H9 (cell line): ENCODE measurements around the gene AFAP1L1. TPM values are rescaled to one million over a fixed set of nuclear protein-coding genes. Genes with fewer than 3 reads are reported as not detected.

Source experiments
- DNase-seq: peaks from one replicate; pipeline ENCODE4 v3.0.0-alpha.2; 2017
- H2AFZ ChIP-seq: one replicate; pipeline ENCODE4 v1.6.1; 2013; ENCODE audit warnings: mild to moderate bottlenecking, low read length, control low read depth, moderate library complexity
- H2AK5ac ChIP-seq: 2 replicates; pipeline ENCODE4 v1.6.1; 2013; ENCODE audit warnings: low read length, control low read depth, mixed read lengths; ENCODE audit not compliant: insufficient read length
- H2BK120ac ChIP-seq: one replicate; pipeline ENCODE4 v1.6.1; 2013; ENCODE audit warnings: low read depth, mild to moderate bottlenecking, low read length, control low read depth, inconsistent platforms; ENCODE audit not compliant: poor library complexity, severe bottlenecking
- H2BK12ac ChIP-seq: 2 replicates; pipeline ENCODE4 v1.6.1; 2013; ENCODE audit warnings: low read length, control low read depth, mixed read lengths, low read depth; ENCODE audit not compliant: insufficient read length
- H2BK15ac ChIP-seq: 2 replicates; pipeline ENCODE4 v1.6.1; 2013; ENCODE audit warnings: low read depth, low read length, control low read depth
- H2BK20ac ChIP-seq: one replicate; pipeline ENCODE4 v1.6.1; 2013; ENCODE audit warnings: low read depth, mild to moderate bottlenecking, low read length, control low read depth, inconsistent platforms; ENCODE audit not compliant: poor library complexity, severe bottlenecking
- H2BK5ac ChIP-seq: 2 replicates; pipeline ENCODE4 v1.6.1; 2013; ENCODE audit warnings: low read length, control low read depth, mixed read lengths; ENCODE audit not compliant: insufficient read length
- H3K14ac ChIP-seq: 2 replicates; pipeline ENCODE4 v1.6.1; 2013; ENCODE audit warnings: low read length, control low read depth; ENCODE audit not compliant: insufficient read depth
- H3K18ac ChIP-seq: 2 replicates; pipeline ENCODE4 v1.6.1; 2013; ENCODE audit warnings: low read depth, mild to moderate bottlenecking, mixed read lengths, low read length, control low read depth; ENCODE audit not compliant: insufficient read length
- H3K23ac ChIP-seq: 2 replicates; pipeline ENCODE4 v1.6.1; 2013; ENCODE audit warnings: low read length, control low read depth, mixed read lengths, low read depth; ENCODE audit not compliant: insufficient read length
- H3K23me2 ChIP-seq: 2 replicates; pipeline ENCODE4 v1.6.1; 2013; ENCODE audit warnings: low read depth, mild to moderate bottlenecking, mixed read lengths, low read length, control low read depth; ENCODE audit not compliant: insufficient read length, poor library complexity, severe bottlenecking
- H3K27ac ChIP-seq: 2 replicates; pipeline ENCODE4 v1.5.1; 2013; ENCODE audit warnings: low read length, control low read depth, mixed read lengths, low read depth; ENCODE audit not compliant: insufficient read length
- H3K27me3 ChIP-seq: 2 replicates; pipeline ENCODE4 v1.6.1; 2013; ENCODE audit warnings: low read length, control low read depth, inconsistent platforms; ENCODE audit not compliant: insufficient read depth
- H3K4ac ChIP-seq: 2 replicates; pipeline ENCODE4 v1.6.1; 2013; ENCODE audit warnings: low read depth, mild to moderate bottlenecking, control low read depth, inconsistent platforms, low read length, moderate library complexity
- H3K4me1 ChIP-seq: 2 replicates; pipeline ENCODE4 v1.6.1; 2013; ENCODE audit warnings: low read length, control low read depth, inconsistent platforms; ENCODE audit not compliant: insufficient read depth
- H3K4me2 ChIP-seq: 2 replicates; pipeline ENCODE4 v1.6.1; 2013; ENCODE audit warnings: low read length, control low read depth, mixed read lengths; ENCODE audit not compliant: insufficient read length, insufficient read depth
- H3K56ac ChIP-seq: 2 replicates; pipeline ENCODE4 v1.6.1; 2013; ENCODE audit warnings: low read depth, mild to moderate bottlenecking, mixed read lengths, low read length, control low read depth; ENCODE audit not compliant: insufficient read length
- H3K79me1 ChIP-seq: 2 replicates; pipeline ENCODE4 v1.6.1; 2013; ENCODE audit warnings: low read depth, mild to moderate bottlenecking, moderate library complexity, low read length, control low read depth, inconsistent platforms; ENCODE audit not compliant: insufficient read depth, poor library complexity, severe bottlenecking
- H3K79me2 ChIP-seq: 2 replicates; pipeline ENCODE4 v1.6.1; 2013; ENCODE audit warnings: low read length, control low read depth, inconsistent platforms; ENCODE audit not compliant: insufficient read depth
- H3K9ac ChIP-seq: 2 replicates; pipeline ENCODE4 v1.6.1; 2013; ENCODE audit warnings: low read length, control low read depth, mixed read lengths; ENCODE audit not compliant: insufficient read length; ENCODE audit errors: extremely low read depth
- H3K9me3 ChIP-seq: one replicate; pipeline ENCODE4 v1.6.1; 2013; ENCODE audit warnings: low read depth, low read length, inconsistent platforms; ENCODE audit not compliant: control insufficient read depth
- H3T11ph ChIP-seq: one replicate; pipeline ENCODE4 v1.6.1; 2013; ENCODE audit warnings: mild to moderate bottlenecking, low read length, control low read depth, inconsistent platforms
- H4K20me1 ChIP-seq: one replicate; pipeline ENCODE4 v1.6.1; 2013; ENCODE audit not compliant: control insufficient read depth, insufficient read length, insufficient read depth
- H4K5ac ChIP-seq: 2 replicates; pipeline ENCODE4 v1.6.1; 2013; ENCODE audit warnings: low read depth, mild to moderate bottlenecking, mixed read lengths, low read length, control low read depth; ENCODE audit not compliant: insufficient read length
- H4K8ac ChIP-seq: replicated peaks from 2 replicates; pipeline ENCODE4 v1.6.1; 2013; ENCODE audit warnings: low read length, control low read depth, mixed read lengths, low read depth; ENCODE audit not compliant: insufficient read length
- H4K91ac ChIP-seq: 2 replicates; pipeline ENCODE4 v1.6.1; 2013; ENCODE audit warnings: low read depth, mild to moderate bottlenecking, moderate library complexity, mixed read lengths, low read length, control low read depth; ENCODE audit not compliant: insufficient read length
- H3K27ac Mint-ChIP-seq, 3 experiments: 2 replicates in 2 of 3; 3 replicates in 1 of 3; pipeline ENCODE4 v1.8.0; 2020 to 2021; ENCODE audit warnings: mixed read lengths in 3 of 3, mild to moderate bottlenecking in 1 of 3, moderate library complexity in 1 of 3
- H3K27me3 Mint-ChIP-seq: 2 replicates; pipeline ENCODE4 v1.8.0; 2021; ENCODE audit warnings: low read depth, mild to moderate bottlenecking, moderate library complexity, mixed read lengths
- H3K36me3 Mint-ChIP-seq, 3 experiments: 2 replicates in 2 of 3; 3 replicates in 1 of 3; pipeline ENCODE4 v1.8.0; 2020 to 2021; ENCODE audit warnings: low read depth in 3 of 3, mixed read lengths in 3 of 3; ENCODE audit not compliant: insufficient read depth in 1 of 3
- H3K4me1 Mint-ChIP-seq, 2 experiments: 2 replicates each; pipeline ENCODE4 v1.8.0; 2020; ENCODE audit warnings: mixed read lengths in 2 of 2
- H3K4me3 Mint-ChIP-seq, 2 experiments: 2 replicates in 1 of 2; 3 replicates in 1 of 2; pipeline ENCODE4 v1.8.0; 2020 to 2021; ENCODE audit warnings: mild to moderate bottlenecking in 2 of 2, mixed read lengths in 2 of 2, moderate library complexity in 1 of 2
- H3K9me3 Mint-ChIP-seq, 2 experiments: 2 replicates in 1 of 2; 3 replicates in 1 of 2; pipeline ENCODE4 v1.8.0; 2020; ENCODE audit warnings: mild to moderate bottlenecking in 2 of 2, mixed read lengths in 2 of 2, moderate library complexity in 1 of 2
- WGBS: extraction: QIAGEN DNeasy Blood & Tissue Kit; methylation state at CpG from one replicate; pipeline ENCODE4 v1.1.7; 2013; ENCODE audit warnings: missing lambda C conversion rate, low lambda C conversion rate, mixed read lengths; ENCODE audit not compliant: insufficient read length; ENCODE audit errors: extremely low coverage; 5-methylcytosine and 5-hydroxymethylcytosine counted together
- total RNA-seq: library from RNA; stranded (reverse); gene quantifications from 2 replicates; pipeline ENCODE4 v1.2.1, GENCODE V29; 2021
- TF ChIP-seq, protein P1 (sequence below): fragments of 200-600 bp; sonication (generic); conservative IDR thresholded peaks from 3 replicates; pipeline ENCODE4 v1.8.0; 2021; ENCODE audit warnings: antibody characterized with exemption, mild to moderate bottlenecking

AFAP1L1 gene
- total RNA-seq, 1 experiment from 2014 or later: 1.8 TPM

DNA sequence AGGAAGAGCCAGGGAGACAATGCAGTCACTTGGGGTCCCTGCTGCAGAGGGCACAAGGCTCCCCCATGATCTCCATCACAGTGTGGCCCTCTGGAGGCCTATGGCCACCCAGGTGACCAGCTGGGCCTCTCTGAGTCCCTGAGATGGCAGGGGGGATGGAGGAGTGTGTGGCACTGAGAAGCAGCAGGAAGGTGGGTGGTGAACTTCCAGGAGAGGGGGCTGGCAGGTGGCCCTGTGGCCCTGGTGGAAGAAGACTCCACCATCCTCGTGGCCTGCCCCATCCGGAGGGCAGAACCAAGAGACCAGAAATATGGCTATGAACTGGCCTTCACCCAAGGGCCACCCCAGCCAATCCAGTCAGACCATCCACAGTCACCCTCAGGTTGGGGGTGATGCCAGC, 31.7 kb upstream of the AFAP1L1 start:
- Histone ChIP-seq H3K9me3 (no peaks in the 10 kb centered on the region), H3K79me1 (no peaks in the 10 kb centered on the region), H2AFZ (no peak overlapping the region), H2BK5ac (no peak overlapping the region), H2AK5ac (no peak overlapping the region), H2BK120ac (no peak overlapping the region), H3K79me2 (no peaks in the 10 kb centered on the region), H3K4me2 (no peak overlapping the region), H3K27me3 (no peaks in the 10 kb centered on the region), H3K18ac (no peak overlapping the region), H4K91ac (no peak overlapping the region), H2BK15ac (no peak overlapping the region), H3K9ac (no peak overlapping the region), H3K56ac (no peak overlapping the region), H2BK12ac (no peak overlapping the region), H4K8ac (no peak overlapping the region), H3K4me1 (no peaks in the 10 kb centered on the region), H3K4ac (no peak overlapping the region), H3K14ac (no peak overlapping the region), H4K20me1 (no peaks in the 10 kb centered on the region), H3K27ac (no peak overlapping the region), H3K23me2 (no peaks in the 10 kb centered on the region), H2BK20ac (no peak overlapping the region), H4K5ac (no peak overlapping the region), H3K23ac (no peak overlapping the region), H3T11ph (no peak overlapping the region)
- DNase-seq: no peak
- TF ChIP-seq, protein P1, sequence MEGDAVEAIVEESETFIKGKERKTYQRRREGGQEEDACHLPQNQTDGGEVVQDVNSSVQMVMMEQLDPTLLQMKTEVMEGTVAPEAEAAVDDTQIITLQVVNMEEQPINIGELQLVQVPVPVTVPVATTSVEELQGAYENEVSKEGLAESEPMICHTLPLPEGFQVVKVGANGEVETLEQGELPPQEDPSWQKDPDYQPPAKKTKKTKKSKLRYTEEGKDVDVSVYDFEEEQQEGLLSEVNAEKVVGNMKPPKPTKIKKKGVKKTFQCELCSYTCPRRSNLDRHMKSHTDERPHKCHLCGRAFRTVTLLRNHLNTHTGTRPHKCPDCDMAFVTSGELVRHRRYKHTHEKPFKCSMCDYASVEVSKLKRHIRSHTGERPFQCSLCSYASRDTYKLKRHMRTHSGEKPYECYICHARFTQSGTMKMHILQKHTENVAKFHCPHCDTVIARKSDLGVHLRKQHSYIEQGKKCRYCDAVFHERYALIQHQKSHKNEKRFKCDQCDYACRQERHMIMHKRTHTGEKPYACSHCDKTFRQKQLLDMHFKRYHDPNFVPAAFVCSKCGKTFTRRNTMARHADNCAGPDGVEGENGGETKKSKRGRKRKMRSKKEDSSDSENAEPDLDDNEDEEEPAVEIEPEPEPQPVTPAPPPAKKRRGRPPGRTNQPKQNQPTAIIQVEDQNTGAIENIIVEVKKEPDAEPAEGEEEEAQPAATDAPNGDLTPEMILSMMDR: no peak
- no peaks in the 10 kb centered on the region for H3K9me3 Mint-ChIP-seq
- H3K36me3 Mint-ChIP-seq: no peaks in the 10 kb centered on the region
- WGBS: no CpG with 5 or more reads among the region's 2 CpGs
- no peak overlapping the region for H3K27ac Mint-ChIP-seq
- H3K27me3 Mint-ChIP-seq: peaks cover 31% of the 10 kb centered on the region
- no peak overlapping the region for H3K4me3 Mint-ChIP-seq
- H3K4me1 Mint-ChIP-seq: no peaks in the 10 kb centered on the region; a peak in 1 of 4 replicates
